ENCODE measurements around the gene SUGCT. TPM values are rescaled to one million over a fixed set of nuclear protein-coding genes. Genes with fewer than 3 reads are reported as not detected.

SUGCT gene
- total and polyA plus RNA-seq, 2 of the 13 experiments (the other 11 are each of a cell fraction or from before 2014, with no cell fraction given) = 10.1 to 22.2 TPM

DNA sequence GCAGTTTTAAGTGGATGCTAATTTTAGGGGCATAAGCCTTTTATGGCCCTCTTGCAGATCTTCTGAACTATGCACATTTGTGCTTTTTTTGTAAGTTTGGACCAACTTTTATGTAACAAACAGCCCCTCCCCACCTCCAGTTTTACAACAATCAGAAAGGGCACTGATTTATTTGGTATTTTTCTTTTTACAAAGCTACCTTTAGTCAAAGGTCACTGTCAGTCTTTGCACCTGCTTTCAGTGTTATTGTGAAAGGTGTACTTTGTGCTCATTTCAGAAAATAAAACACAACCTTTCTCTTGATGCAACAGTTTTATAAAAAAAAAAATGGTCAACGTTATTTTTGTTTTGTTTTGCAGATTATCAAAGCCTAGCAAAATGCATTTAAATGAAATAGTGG is 39.6 kb upstream of the SUGCT start (continued):
- TF ChIP-seq ZNF282 (IDR thresholded peaks at IDR 0.05; ENCODE audit: partially characterized antibody) (no peak), ZNF264 (CRISPR knock-in tag; IDR thresholded peaks at IDR 0.05) (0 out of 2 replicates have a peak, but pooled peaks have one; percentile 74), CEBPB (IDR thresholded peaks at IDR 0.05; ENCODE audit: borderline replicate concordance, low read depth, low read length) (peak; percentile 65; the same call in 1 of the 2 replicates), FOXJ3 (CRISPR knock-in tag; IDR thresholded peaks at IDR 0.05; ENCODE audit: borderline replicate concordance) (peak; percentile 62; the same call in 1 of the 2 replicates), NFIC (IDR thresholded peaks at IDR 0.05; ENCODE audit: low read length) (0 out of 2 replicates have a peak, but pooled peaks have one; percentile 48), ASH2L (IDR thresholded peaks at IDR 0.05; ENCODE audit: insufficient read length, low read depth, low read length) (peak; percentile 25), ZEB1 (IDR thresholded peaks at IDR 0.05; ENCODE audit: insufficient replicate concordance, low read depth) (peak; percentile 53), NONO (IDR thresholded peaks at IDR 0.05) (no peak), NONO (CRISPR knock-in tag; conservative IDR thresholded peaks at IDR 0.05) (0 out of 2 replicates have a peak, but pooled peaks have one; percentile 43), TCF7L2 (IDR thresholded peaks at IDR 0.05; ENCODE audit: low read depth, low read length) (no peak), ZNF484 (CRISPR knock-in tag; IDR thresholded peaks at IDR 0.05; ENCODE audit: borderline replicate concordance, low read depth) (no peak), ZNF567 (CRISPR knock-in tag; IDR thresholded peaks at IDR 0.05; ENCODE audit: borderline replicate concordance) (no peak), EP300 (IDR thresholded peaks at IDR 0.05; ENCODE audit: low read depth in 2 of 2, low read length in 2 of 2) (peak in 1 of 2 experiments; percentile 73; a peak in 2 of 4 replicates), EP300 (CRISPR knock-in tag; IDR thresholded peaks at IDR 0.05; ENCODE audit: borderline replicate concordance) (no peak), GATAD2A (CRISPR knock-in tag; IDR thresholded peaks at IDR 0.05) (peak; percentile 64; the same call in 1 of the 2 replicates), TCF7 (IDR thresholded peaks at IDR 0.05; ENCODE audit: low read depth) (peak; percentile 51; the same call in 1 of the 2 replicates), ZNF251 (CRISPR knock-in tag; IDR thresholded peaks at IDR 0.05) (no peak), MIXL1 (CRISPR knock-in tag; IDR thresholded peaks at IDR 0.05) (peak; percentile 42; the same call in 1 of the 2 replicates), ZNF34 (CRISPR knock-in tag; IDR thresholded peaks at IDR 0.05; ENCODE audit: borderline replicate concordance) (no peak), KAT2B (IDR thresholded peaks at IDR 0.05; ENCODE audit: borderline replicate concordance, low read depth, low read length) (no peak), FOXP1 (IDR thresholded peaks at IDR 0.05) (no peak), FOXP1 (CRISPR knock-in tag; IDR thresholded peaks at IDR 0.05) (peak; percentile 68; the same call in 1 of the 2 replicates), ZNF317 (CRISPR knock-in tag; IDR thresholded peaks at IDR 0.05) (no peak), EHMT2 (IDR thresholded peaks at IDR 0.05; ENCODE audit: borderline replicate concordance, low read depth, low read length) (no peak; the same call in 1 of the 2 replicates), SOX5 (CRISPR knock-in tag; IDR thresholded peaks at IDR 0.05; ENCODE audit: borderline replicate concordance) (peak; percentile 81; the same call in 1 of the 2 replicates), CEBPG (CRISPR knock-in tag; IDR thresholded peaks at IDR 0.05) (peak; percentile 65), MTF1 (CRISPR knock-in tag; IDR thresholded peaks at IDR 0.05) (no peak), HMG20A (CRISPR knock-in tag; IDR thresholded peaks at IDR 0.05; ENCODE audit: borderline replicate concordance) (peak; percentile 56; the same call in 1 of the 2 replicates)
- TF ChIP-seq, protein P1, sequence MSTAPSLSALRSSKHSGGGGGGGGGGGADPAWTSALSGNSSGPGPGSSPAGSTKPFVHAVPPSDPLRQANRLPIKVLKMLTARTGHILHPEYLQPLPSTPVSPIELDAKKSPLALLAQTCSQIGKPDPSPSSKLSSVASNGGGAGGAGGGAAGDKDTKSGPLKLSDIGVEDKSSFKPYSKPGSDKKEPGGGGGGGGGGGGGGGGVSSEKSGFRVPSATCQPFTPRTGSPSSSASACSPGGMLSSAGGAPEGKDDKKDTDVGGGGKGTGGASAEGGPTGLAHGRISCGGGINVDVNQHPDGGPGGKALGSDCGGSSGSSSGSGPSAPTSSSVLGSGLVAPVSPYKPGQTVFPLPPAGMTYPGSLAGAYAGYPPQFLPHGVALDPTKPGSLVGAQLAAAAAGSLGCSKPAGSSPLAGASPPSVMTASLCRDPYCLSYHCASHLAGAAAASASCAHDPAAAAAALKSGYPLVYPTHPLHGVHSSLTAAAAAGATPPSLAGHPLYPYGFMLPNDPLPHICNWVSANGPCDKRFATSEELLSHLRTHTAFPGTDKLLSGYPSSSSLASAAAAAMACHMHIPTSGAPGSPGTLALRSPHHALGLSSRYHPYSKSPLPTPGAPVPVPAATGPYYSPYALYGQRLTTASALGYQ (CRISPR knock-in tag; IDR thresholded peaks at IDR 0.05) = 0 out of 2 replicates have a peak, but pooled peaks have one; percentile 49
- TF ChIP-seq, protein P2, sequence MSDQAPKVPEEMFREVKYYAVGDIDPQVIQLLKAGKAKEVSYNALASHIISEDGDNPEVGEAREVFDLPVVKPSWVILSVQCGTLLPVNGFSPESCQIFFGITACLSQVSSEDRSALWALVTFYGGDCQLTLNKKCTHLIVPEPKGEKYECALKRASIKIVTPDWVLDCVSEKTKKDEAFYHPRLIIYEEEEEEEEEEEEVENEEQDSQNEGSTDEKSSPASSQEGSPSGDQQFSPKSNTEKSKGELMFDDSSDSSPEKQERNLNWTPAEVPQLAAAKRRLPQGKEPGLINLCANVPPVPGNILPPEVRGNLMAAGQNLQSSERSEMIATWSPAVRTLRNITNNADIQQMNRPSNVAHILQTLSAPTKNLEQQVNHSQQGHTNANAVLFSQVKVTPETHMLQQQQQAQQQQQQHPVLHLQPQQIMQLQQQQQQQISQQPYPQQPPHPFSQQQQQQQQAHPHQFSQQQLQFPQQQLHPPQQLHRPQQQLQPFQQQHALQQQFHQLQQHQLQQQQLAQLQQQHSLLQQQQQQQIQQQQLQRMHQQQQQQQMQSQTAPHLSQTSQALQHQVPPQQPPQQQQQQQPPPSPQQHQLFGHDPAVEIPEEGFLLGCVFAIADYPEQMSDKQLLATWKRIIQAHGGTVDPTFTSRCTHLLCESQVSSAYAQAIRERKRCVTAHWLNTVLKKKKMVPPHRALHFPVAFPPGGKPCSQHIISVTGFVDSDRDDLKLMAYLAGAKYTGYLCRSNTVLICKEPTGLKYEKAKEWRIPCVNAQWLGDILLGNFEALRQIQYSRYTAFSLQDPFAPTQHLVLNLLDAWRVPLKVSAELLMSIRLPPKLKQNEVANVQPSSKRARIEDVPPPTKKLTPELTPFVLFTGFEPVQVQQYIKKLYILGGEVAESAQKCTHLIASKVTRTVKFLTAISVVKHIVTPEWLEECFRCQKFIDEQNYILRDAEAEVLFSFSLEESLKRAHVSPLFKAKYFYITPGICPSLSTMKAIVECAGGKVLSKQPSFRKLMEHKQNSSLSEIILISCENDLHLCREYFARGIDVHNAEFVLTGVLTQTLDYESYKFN (CRISPR knock-in tag; conservative IDR thresholded peaks at IDR 0.05) = peak; percentile 80
